SK-N-SH treated with all-trans-retinoic acid at 6 μM for 48 hours (cell line): ENCODE results near the gene KCNIP4.

ENCODE experiments used
- ATAC-seq: fragments of 200-7000 bp; cut with Tn5 transposase; 3 replicates; pipeline ENCODE4 v1.9.1; 2020; ENCODE audit warnings: mild to moderate bottlenecking, moderate library complexity
- BACH2 ChIP-seq: fragments of 250-450 bp; sonication (Bioruptor Pico); IDR thresholded peaks from 2 replicates; pipeline ENCODE4 v1.9.0; 2021; ENCODE audit warnings: mild to moderate bottlenecking, borderline replicate concordance
- CSRNP3 ChIP-seq: fragments of 250-450 bp; sonication (Bioruptor Pico); IDR thresholded peaks from 2 replicates; pipeline ENCODE4 v1.5.1; 2021; ENCODE audit warnings: mild to moderate bottlenecking, moderate library complexity
- ESRRG ChIP-seq: fragments of 250-450 bp; sonication (Bioruptor Pico); IDR thresholded peaks from 2 replicates; pipeline ENCODE4 v1.6.1; 2021; ENCODE audit warnings: mild to moderate bottlenecking
- GLIS3 ChIP-seq: fragments of 250-450 bp; sonication (Bioruptor Pico); IDR thresholded peaks from 2 replicates; pipeline ENCODE4 v1.5.0; 2020; ENCODE audit warnings: mild to moderate bottlenecking, moderate library complexity
- ISL1 ChIP-seq: fragments of 250-450 bp; sonication (Bioruptor Pico); IDR thresholded peaks from 2 replicates; pipeline ENCODE4 v2.1.2; 2022; ENCODE audit warnings: mild to moderate bottlenecking, moderate library complexity
- OSR1 ChIP-seq: fragments of 250-450 bp; sonication (Bioruptor Pico); IDR thresholded peaks from 2 replicates; pipeline ENCODE4 v1.8.0; 2022; ENCODE audit warnings: moderate library complexity, mild to moderate bottlenecking, inconsistent platforms
- PPARA ChIP-seq: fragments of 250-450 bp; sonication (Bioruptor Pico); IDR thresholded peaks from 2 replicates; pipeline ENCODE4 v1.5.0; 2020; ENCODE audit warnings: mild to moderate bottlenecking, borderline replicate concordance
- RARB ChIP-seq: fragments of 250-450 bp; sonication (Bioruptor Pico); IDR thresholded peaks from 2 replicates; pipeline ENCODE4 v1.8.0; 2021; ENCODE audit warnings: mild to moderate bottlenecking, moderate library complexity
- SNAI2 ChIP-seq: fragments of 250-450 bp; sonication (Bioruptor Pico); IDR thresholded peaks from 2 replicates; pipeline ENCODE4 v1.5.0; 2020; ENCODE audit warnings: mild to moderate bottlenecking, moderate library complexity
- TCF4 ChIP-seq: fragments of 250-450 bp; sonication (Bioruptor Pico); IDR thresholded peaks from 2 replicates; pipeline ENCODE4 v1.8.0; 2021; ENCODE audit warnings: mild to moderate bottlenecking, moderate library complexity, borderline replicate concordance
- TOX ChIP-seq: fragments of 250-450 bp; sonication (Bioruptor Pico); IDR thresholded peaks from 2 replicates; pipeline ENCODE4 v1.8.0; 2021; ENCODE audit warnings: mild to moderate bottlenecking, moderate library complexity, borderline replicate concordance
- ZC3H10 ChIP-seq: fragments of 250-450 bp; sonication (Bioruptor Pico); IDR thresholded peaks from 2 replicates; pipeline ENCODE4 v1.5.1; 2021; ENCODE audit warnings: mild to moderate bottlenecking, moderate library complexity
- ZFP3 ChIP-seq: fragments of 250-450 bp; sonication (Bioruptor Pico); IDR thresholded peaks from 2 replicates; pipeline ENCODE4 v1.5.0; 2020; ENCODE audit warnings: mild to moderate bottlenecking, moderate library complexity
- ZFP30 ChIP-seq: fragments of 450-650 bp; formaldehyde crosslinking; IDR thresholded peaks from 2 replicates; pipeline ENCODE4 v1.5.0; 2022; ENCODE audit warnings: mild to moderate bottlenecking, moderate library complexity
- ZNF70 ChIP-seq: fragments of 450-650 bp; formaldehyde crosslinking; IDR thresholded peaks from 2 replicates; pipeline ENCODE4 v1.5.0; 2020; ENCODE audit warnings: mild to moderate bottlenecking, moderate library complexity
- ZNF8 ChIP-seq: fragments of 450-650 bp; formaldehyde crosslinking; IDR thresholded peaks from 2 replicates; pipeline ENCODE4 v1.5.0; 2020; ENCODE audit warnings: mild to moderate bottlenecking, moderate library complexity
- TF ChIP-seq, protein P1 (sequence below): fragments of 250-450 bp; sonication (Bioruptor Pico); IDR thresholded peaks from 2 replicates; pipeline ENCODE4 v1.8.0; 2021; ENCODE audit warnings: low read depth, mild to moderate bottlenecking, moderate library complexity, borderline replicate concordance
- TF ChIP-seq, protein P2 (sequence below): fragments of 250-450 bp; sonication (Bioruptor Pico); IDR thresholded peaks from 2 replicates; pipeline ENCODE4 v1.5.0; 2020; ENCODE audit warnings: mild to moderate bottlenecking, moderate library complexity
- TF ChIP-seq, protein P3 (sequence below): fragments of 250-450 bp; sonication (Bioruptor Pico); IDR thresholded peaks from 2 replicates; pipeline ENCODE4 v1.5.1; 2020; ENCODE audit warnings: low read depth, mild to moderate bottlenecking, moderate library complexity

KCNIP4 gene

DNA sequence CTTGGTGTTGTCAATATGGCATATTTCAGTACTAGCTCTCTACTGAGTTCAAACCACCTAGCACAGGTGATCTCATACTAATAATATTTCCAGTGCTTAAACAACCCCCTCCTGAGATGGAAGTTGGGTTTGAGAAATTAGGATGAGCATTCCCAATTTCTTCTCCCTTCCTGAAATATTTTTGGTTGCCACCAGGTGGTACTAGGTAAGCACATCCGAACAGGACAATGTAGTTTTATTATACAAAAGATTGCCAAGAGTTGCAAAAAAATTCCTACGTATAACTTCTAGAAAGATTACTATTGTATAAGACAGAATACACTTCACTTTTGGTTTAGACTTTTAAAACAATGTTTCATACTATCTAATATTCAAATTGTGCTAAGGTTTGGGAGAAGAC, 763.8 kb downstream of the KCNIP4 start (continued):
- TF ChIP-seq RARB (no peak), SNAI2 (no peak), ZFP3 (no peak)

DNA sequence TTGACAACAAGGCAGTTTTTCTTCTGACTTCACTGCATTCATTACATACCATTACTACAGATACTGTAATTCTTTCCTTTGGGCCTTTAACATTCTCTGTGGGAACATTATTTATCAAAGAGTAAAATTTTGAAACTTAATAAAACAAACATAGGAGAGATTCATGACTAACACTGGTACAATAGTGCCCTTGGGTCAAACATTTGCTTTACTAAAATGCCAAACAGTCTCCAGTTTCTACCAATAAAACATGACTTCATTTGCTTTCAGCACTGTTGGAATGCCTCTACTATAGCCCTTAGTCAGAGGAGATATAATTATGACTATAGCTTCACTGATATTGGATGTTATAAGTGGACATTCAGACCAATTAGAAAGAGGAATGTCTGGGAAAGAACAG, 766.9 kb downstream of the KCNIP4 start:
- ATAC-seq = no peak
- TF ChIP-seq PPARA (CRISPR knock-in tag) = no peak
- TF ChIP-seq, protein P1, sequence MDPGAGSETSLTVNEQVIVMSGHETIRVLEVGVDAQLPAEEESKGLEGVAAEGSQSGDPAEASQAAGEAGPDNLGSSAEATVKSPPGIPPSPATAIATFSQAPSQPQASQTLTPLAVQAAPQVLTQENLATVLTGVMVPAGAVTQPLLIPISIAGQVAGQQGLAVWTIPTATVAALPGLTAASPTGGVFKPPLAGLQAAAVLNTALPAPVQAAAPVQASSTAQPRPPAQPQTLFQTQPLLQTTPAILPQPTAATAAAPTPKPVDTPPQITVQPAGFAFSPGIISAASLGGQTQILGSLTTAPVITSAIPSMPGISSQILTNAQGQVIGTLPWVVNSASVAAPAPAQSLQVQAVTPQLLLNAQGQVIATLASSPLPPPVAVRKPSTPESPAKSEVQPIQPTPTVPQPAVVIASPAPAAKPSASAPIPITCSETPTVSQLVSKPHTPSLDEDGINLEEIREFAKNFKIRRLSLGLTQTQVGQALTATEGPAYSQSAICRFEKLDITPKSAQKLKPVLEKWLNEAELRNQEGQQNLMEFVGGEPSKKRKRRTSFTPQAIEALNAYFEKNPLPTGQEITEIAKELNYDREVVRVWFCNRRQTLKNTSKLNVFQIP = no peak
- no peak for TF ChIP-seq BACH2 (CRISPR knock-in tag)
- TF ChIP-seq ISL1 = peak; percentile 82
- TF ChIP-seq ZC3H10 (CRISPR knock-in tag) = no peak

- TF ChIP-seq OSR1 (CRISPR knock-in tag) (no peak), ZC3H10 (CRISPR knock-in tag) (no peak), ESRRG (CRISPR knock-in tag) (no peak), ZNF70 (CRISPR knock-in tag) (no peak)
- TF ChIP-seq, protein P2, sequence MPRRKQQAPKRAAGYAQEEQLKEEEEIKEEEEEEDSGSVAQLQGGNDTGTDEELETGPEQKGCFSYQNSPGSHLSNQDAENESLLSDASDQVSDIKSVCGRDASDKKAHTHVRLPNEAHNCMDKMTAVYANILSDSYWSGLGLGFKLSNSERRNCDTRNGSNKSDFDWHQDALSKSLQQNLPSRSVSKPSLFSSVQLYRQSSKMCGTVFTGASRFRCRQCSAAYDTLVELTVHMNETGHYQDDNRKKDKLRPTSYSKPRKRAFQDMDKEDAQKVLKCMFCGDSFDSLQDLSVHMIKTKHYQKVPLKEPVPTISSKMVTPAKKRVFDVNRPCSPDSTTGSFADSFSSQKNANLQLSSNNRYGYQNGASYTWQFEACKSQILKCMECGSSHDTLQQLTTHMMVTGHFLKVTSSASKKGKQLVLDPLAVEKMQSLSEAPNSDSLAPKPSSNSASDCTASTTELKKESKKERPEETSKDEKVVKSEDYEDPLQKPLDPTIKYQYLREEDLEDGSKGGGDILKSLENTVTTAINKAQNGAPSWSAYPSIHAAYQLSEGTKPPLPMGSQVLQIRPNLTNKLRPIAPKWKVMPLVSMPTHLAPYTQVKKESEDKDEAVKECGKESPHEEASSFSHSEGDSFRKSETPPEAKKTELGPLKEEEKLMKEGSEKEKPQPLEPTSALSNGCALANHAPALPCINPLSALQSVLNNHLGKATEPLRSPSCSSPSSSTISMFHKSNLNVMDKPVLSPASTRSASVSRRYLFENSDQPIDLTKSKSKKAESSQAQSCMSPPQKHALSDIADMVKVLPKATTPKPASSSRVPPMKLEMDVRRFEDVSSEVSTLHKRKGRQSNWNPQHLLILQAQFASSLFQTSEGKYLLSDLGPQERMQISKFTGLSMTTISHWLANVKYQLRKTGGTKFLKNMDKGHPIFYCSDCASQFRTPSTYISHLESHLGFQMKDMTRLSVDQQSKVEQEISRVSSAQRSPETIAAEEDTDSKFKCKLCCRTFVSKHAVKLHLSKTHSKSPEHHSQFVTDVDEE (CRISPR knock-in tag) = no peak
- TF ChIP-seq, protein P3, sequence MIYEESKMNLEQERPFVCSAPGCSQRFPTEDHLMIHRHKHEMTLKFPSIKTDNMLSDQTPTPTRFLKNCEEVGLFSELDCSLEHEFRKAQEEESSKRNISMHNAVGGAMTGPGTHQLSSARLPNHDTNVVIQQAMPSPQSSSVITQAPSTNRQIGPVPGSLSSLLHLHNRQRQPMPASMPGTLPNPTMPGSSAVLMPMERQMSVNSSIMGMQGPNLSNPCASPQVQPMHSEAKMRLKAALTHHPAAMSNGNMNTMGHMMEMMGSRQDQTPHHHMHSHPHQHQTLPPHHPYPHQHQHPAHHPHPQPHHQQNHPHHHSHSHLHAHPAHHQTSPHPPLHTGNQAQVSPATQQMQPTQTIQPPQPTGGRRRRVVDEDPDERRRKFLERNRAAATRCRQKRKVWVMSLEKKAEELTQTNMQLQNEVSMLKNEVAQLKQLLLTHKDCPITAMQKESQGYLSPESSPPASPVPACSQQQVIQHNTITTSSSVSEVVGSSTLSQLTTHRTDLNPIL (CRISPR knock-in tag) = no peak
- no peak for ATAC-seq
Observed at GRCh38 chr4:21177871-21178270, 770.7 kb downstream of the KCNIP4 start.

DNA sequence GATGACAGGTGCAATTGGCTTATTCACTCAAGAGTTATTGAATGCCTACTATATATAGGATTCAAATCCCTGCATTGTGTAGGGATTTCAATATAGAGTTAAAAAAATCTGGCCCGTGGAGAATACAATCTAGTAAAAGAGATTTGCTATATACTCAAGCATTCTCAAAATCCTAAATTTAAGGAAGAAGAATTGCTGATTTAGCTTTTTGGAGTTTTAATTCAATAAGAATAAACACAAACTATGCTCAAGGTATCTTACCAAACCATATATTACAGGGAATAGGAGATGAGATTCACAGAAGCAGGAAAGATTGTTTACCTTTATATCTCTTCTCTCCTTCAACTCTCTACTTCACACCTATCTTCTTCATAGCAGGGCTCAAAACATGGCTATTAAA, 771.5 kb downstream of the KCNIP4 start:
- TF ChIP-seq PPARA (CRISPR knock-in tag) = no peak
- TF ChIP-seq, protein P2 (CRISPR knock-in tag) = no peak
- TF ChIP-seq CSRNP3 (CRISPR knock-in tag) = no peak
- TF ChIP-seq ZNF70 (CRISPR knock-in tag) = no peak
- no peak for TF ChIP-seq ZFP30
- no peak for TF ChIP-seq TOX (CRISPR knock-in tag)
- no peak for TF ChIP-seq ISL1
- TF ChIP-seq, protein P3 (CRISPR knock-in tag) = no peak
- no peak for TF ChIP-seq GLIS3 (CRISPR knock-in tag)
- no peak for TF ChIP-seq ZFP3
- TF ChIP-seq ZNF8 (CRISPR knock-in tag) = no peak
- no peak for TF ChIP-seq TCF4 (CRISPR knock-in tag)
- TF ChIP-seq, protein P1 = no peak
- ATAC-seq = no peak
